CD4-positive, alpha-beta T cell treated with Interleukin-6 for 4 hours (primary cell): Measurements from ENCODE around the gene GSTT4.
"Not testable (repeated sequence)": the region's sequence is repeated elsewhere in the genome, so short reads cannot be mapped to it uniquely, and the experiment has no call there.

Source experiments
- DNase-seq: peaks from one replicate; pipeline ENCODE4 v3.0.0-alpha.2; 2020; ENCODE audit warnings: mixed read lengths

The GSTT4 gene

GRCh38 chr22:23949764-23950163 lies 55.5 kb downstream of the GSTT4 start:
- not testable (repeated sequence) for DNase-seq
